HepG2 (cell line): Measurements from ENCODE around the gene PDK2. TPM values are rescaled to one million over a fixed set of nuclear protein-coding genes. Genes with fewer than 3 reads are reported as not detected.
A peak's percentile ranks its signal among the peaks of the same experiment; 100 is the strongest.

Experiments
- DZIP1 ChIP-seq: sonication (generic); formaldehyde crosslinking; IDR thresholded peaks from 2 replicates; pipeline ENCODE4 v1.5.0; 2020; ENCODE audit warnings: mild to moderate bottlenecking, missing genetic modification reagents
- RAD21 ChIP-seq: fragments of 450-650 bp; formaldehyde crosslinking; IDR thresholded peaks from 2 replicates; pipeline ENCODE4 v1.5.0; 2020; ENCODE audit warnings: mild to moderate bottlenecking
- TAF1 ChIP-seq: sonication (generic); formaldehyde crosslinking; IDR thresholded peaks from 2 replicates; pipeline ENCODE4 v1.4.0; 2020; ENCODE audit warnings: missing genetic modification reagents
- ZFP91 ChIP-seq: sonication (generic); formaldehyde crosslinking; IDR thresholded peaks from 2 replicates; pipeline ENCODE4 v1.9.0; 2022; ENCODE audit warnings: missing genetic modification reagents, mild to moderate bottlenecking, borderline replicate concordance
- ZNF205 ChIP-seq: IDR thresholded peaks from 2 replicates; pipeline ENCODE4 v1.6.1; 2018; ENCODE audit warnings: missing biosample characterization, missing genetic modification reagents
- ZNF329 ChIP-seq: sonication (generic); formaldehyde crosslinking; IDR thresholded peaks from 2 replicates; pipeline ENCODE4 v1.9.0; 2021; ENCODE audit warnings: low read depth, mild to moderate bottlenecking, missing genetic modification reagents
- ZNF367 ChIP-seq: sonication (generic); formaldehyde crosslinking; IDR thresholded peaks from 2 replicates; pipeline ENCODE4 v1.4.0; 2020; ENCODE audit warnings: missing genetic modification reagents, borderline replicate concordance
- ZNF577 ChIP-seq: sonication (generic); formaldehyde crosslinking; IDR thresholded peaks from 2 replicates; pipeline ENCODE4 v1.4.0; 2020; ENCODE audit warnings: mild to moderate bottlenecking, low read depth, missing genetic modification reagents, borderline replicate concordance
- polyA plus RNA-seq, 8 experiments: library from polyadenylated mRNA; depleted of rRNA in 3 of 8; stranded (reverse) in 7 of 8; unstranded in 1 of 8; fragments of >200 nt; fragmentation: Illumina TruSeq in 4 of 8; extraction: Trizol in 4 of 8; gene quantifications; 2 replicates each; pipeline versions ENCODE4 v1.2.1 to v1.2.3, GENCODE V29; 2011 to 2016; ENCODE audit warnings: low read depth in 4 of 8, missing spikeins in 1 of 8, mixed read lengths in 1 of 8; ENCODE audit not compliant: insufficient read depth in 1 of 8
- total RNA-seq, 5 experiments: library from RNA; depleted of rRNA; stranded (reverse); fragments of >200 nt; fragmentation: Illumina TruSeq; extraction: Trizol; gene quantifications; 2 replicates each; pipeline ENCODE4 v1.2.3, GENCODE V29; 2016; ENCODE audit warnings: low read depth in 1 of 5

Gene PDK2
- total and polyA plus RNA-seq, 2 of the 13 experiments (the other 11 are each of a cell fraction or from before 2014, with no cell fraction given) = 18.5 to 59.7 TPM

GRCh38 chr17:50123649-50124349 is 28.6 kb downstream of the PDK2 start (continued):
- no peak for TF ChIP-seq DZIP1 (CRISPR knock-in tag)
- TF ChIP-seq ZFP91 = peak; percentile 22; the same call in 1 of the 2 replicates
- TF ChIP-seq ZNF367 (CRISPR knock-in tag) = no peak
- no peak for TF ChIP-seq RAD21 (CRISPR knock-in tag)
- TF ChIP-seq ZNF329 (CRISPR knock-in tag) = no peak
- no peak for TF ChIP-seq ZNF577 (CRISPR knock-in tag)
- TF ChIP-seq ZNF205 (CRISPR knock-in tag) = no peak
- TF ChIP-seq TAF1 (CRISPR knock-in tag) = no peak
